Neural cell (in vitro differentiated cells): ENCODE data around the gene CTNNBL1. TPM values are rescaled to one million over a fixed set of nuclear protein-coding genes. Genes with fewer than 3 reads are reported as not detected.

Source experiments
- H2AFZ ChIP-seq: fragments of 200-600, 300-800 bp; sonication (generic), shearing (Covaris generic); 2 replicates; pipeline ENCODE4 v1.6.0; 2014; ENCODE audit warnings: low read depth, mild to moderate bottlenecking, antibody characterized with exemption, low read length, moderate library complexity
- H3F3A ChIP-seq: fragments of 200-600 bp; shearing (Covaris generic); 2 replicates; pipeline ENCODE4 v1.6.1; 2016; ENCODE audit warnings: mild to moderate bottlenecking, moderate library complexity, mixed read lengths, antibody characterized with exemption, low read length; ENCODE audit not compliant: insufficient read depth, poor library complexity, severe bottlenecking
- H3K27ac ChIP-seq: fragments of 200-600, 300-800 bp; sonication (generic), shearing (Covaris generic); 2 replicates; pipeline ENCODE4 v1.5.1; 2014; ENCODE audit warnings: mild to moderate bottlenecking, low read length, moderate library complexity
- H3K27me3 ChIP-seq: fragments of 300-800, 200-600 bp; sonication (generic), shearing (Covaris generic); 2 replicates; pipeline ENCODE4 v1.6.0; 2014; ENCODE audit warnings: mild to moderate bottlenecking, low read depth, low read length, moderate library complexity; ENCODE audit not compliant: insufficient read depth
- H3K36me3 ChIP-seq: fragments of 300-800, 200-600 bp; sonication (generic), shearing (Covaris generic); 2 replicates; pipeline ENCODE4 v1.5.1; 2014; ENCODE audit warnings: mild to moderate bottlenecking, antibody characterized with exemption, low read length, moderate library complexity; ENCODE audit not compliant: insufficient read depth
- H3K4me2 ChIP-seq: fragments of 300-800, 200-600 bp; sonication (generic), shearing (Covaris generic); 2 replicates; pipeline ENCODE4 v1.6.0; 2014; ENCODE audit warnings: mild to moderate bottlenecking, low read length
- H3K4me3 ChIP-seq: fragments of 300-800, 200-600 bp; sonication (generic), shearing (Covaris generic); 2 replicates; pipeline ENCODE4 v1.5.1; 2014; ENCODE audit warnings: mild to moderate bottlenecking, low read length, moderate library complexity
- H3K79me2 ChIP-seq: fragments of 200-600 bp; shearing (Covaris generic); replicated peaks from 2 replicates; pipeline ENCODE4 v1.6.0; 2014; ENCODE audit warnings: mild to moderate bottlenecking, low read length, moderate library complexity; ENCODE audit not compliant: insufficient read depth
- H3K9ac ChIP-seq: fragments of 300-800, 200-600 bp; sonication (generic), shearing (Covaris generic); 2 replicates; pipeline ENCODE4 v1.6.1; 2016; ENCODE audit warnings: mild to moderate bottlenecking, low read length, mixed read lengths
- H3K9me2 ChIP-seq: fragments of 200-600 bp; shearing (Covaris generic); 2 replicates; pipeline ENCODE4 v1.6.1; 2016; ENCODE audit warnings: mild to moderate bottlenecking, low read length, mixed read lengths; ENCODE audit not compliant: insufficient read depth
- H3K9me3 ChIP-seq: fragments of 200-600, 300-800 bp; sonication (generic), shearing (Covaris generic); 2 replicates; pipeline ENCODE4 v1.6.1; 2016; ENCODE audit warnings: mild to moderate bottlenecking, mixed run types, low read length, moderate library complexity, mixed read lengths
- H4K20me1 ChIP-seq: fragments of 200-600 bp; shearing (Covaris generic); 2 replicates; pipeline ENCODE4 v1.6.1; 2016; ENCODE audit warnings: mild to moderate bottlenecking, mixed run types; ENCODE audit not compliant: insufficient read depth
- CTCF ChIP-seq: fragments of 450-650 bp; IDR thresholded peaks from 2 replicates; pipeline ENCODE4 v1.5.1; 2014; ENCODE audit warnings: antibody characterized with exemption, mild to moderate bottlenecking, moderate library complexity; ENCODE audit not compliant: poor library complexity, severe bottlenecking
- EP300 ChIP-seq: fragments of 450-650 bp; conservative IDR thresholded peaks from 2 replicates; pipeline ENCODE4 v1.6.1; 2014; ENCODE audit warnings: antibody characterized with exemption, mild to moderate bottlenecking, moderate library complexity; ENCODE audit not compliant: poor library complexity, severe bottlenecking
- EZH2 ChIP-seq: fragments of 200-600, 300-800 bp; shearing (Covaris generic), sonication (generic); IDR thresholded peaks from 2 replicates; pipeline ENCODE4 v1.6.1; 2014; ENCODE audit warnings: antibody characterized with exemption, low read length, borderline replicate concordance, mild to moderate bottlenecking; ENCODE audit not compliant: insufficient read depth, poor library complexity, severe bottlenecking
- MXI1 ChIP-seq: fragments of 450-650 bp; conservative IDR thresholded peaks from 2 replicates; pipeline ENCODE4 v1.6.1; 2014; ENCODE audit warnings: antibody characterized with exemption, mild to moderate bottlenecking; ENCODE audit not compliant: poor library complexity, severe bottlenecking
- POLR2AphosphoS5 ChIP-seq: IDR thresholded peaks from 2 replicates; pipeline ENCODE4 v1.6.1; 2012
- RAD21 ChIP-seq: fragments of 450-650 bp; conservative IDR thresholded peaks from 2 replicates; pipeline ENCODE4 v1.6.1; 2014; ENCODE audit warnings: antibody characterized with exemption, mild to moderate bottlenecking, moderate library complexity
- REST ChIP-seq: IDR thresholded peaks from 2 replicates; pipeline ENCODE4 v1.6.1; 2012; ENCODE audit warnings: borderline replicate concordance
- SMC3 ChIP-seq: fragments of 450-650 bp; conservative IDR thresholded peaks from 2 replicates; pipeline ENCODE4 v1.6.1; 2014; ENCODE audit warnings: antibody characterized with exemption, mild to moderate bottlenecking, moderate library complexity; ENCODE audit not compliant: poor library complexity
- TAF1 ChIP-seq: IDR thresholded peaks from 2 replicates; pipeline ENCODE4 v1.6.1; 2012; ENCODE audit warnings: low read depth
- polyA plus RNA-seq: library from polyadenylated mRNA; depleted of rRNA; stranded (reverse); fragments of >200 nt; gene quantifications from 2 replicates; pipeline ENCODE4 v1.2.3, GENCODE V29; 2014

The CTNNBL1 gene
- polyA plus RNA-seq, 1 donor from 2014 or later, result 32.6 TPM

- H2AFZ ChIP-seq, result no peak overlapping the region
- H3K27ac ChIP-seq, result no peak overlapping the region
- H3K9me3 ChIP-seq, result no peaks in the 10 kb centered on the region
- no peak overlapping the region for H3K4me2 ChIP-seq
- H3K79me2 ChIP-seq, result no peaks in the 10 kb centered on the region
- H3K4me3 ChIP-seq, result no peak overlapping the region
- H3K9ac ChIP-seq, result no peak overlapping the region
- H3K27me3 ChIP-seq, result no peaks in the 10 kb centered on the region
- H3K9me2 ChIP-seq, result no peaks in the 10 kb centered on the region
- no peaks in the 10 kb centered on the region for H3F3A ChIP-seq
- H4K20me1 ChIP-seq, result no peaks in the 10 kb centered on the region
- TF ChIP-seq TAF1, result no peak
- no peak for TF ChIP-seq MXI1
- TF ChIP-seq RAD21, result no peak
- TF ChIP-seq EP300, result no peak
- TF ChIP-seq POLR2AphosphoS5, result no peak
- no peak for TF ChIP-seq SMC3
- no peak for TF ChIP-seq EZH2
- TF ChIP-seq CTCF, result no peak
- no peak for TF ChIP-seq REST
- no peaks in the 10 kb centered on the region for H3K36me3 ChIP-seq
These were observed 155.7 kb downstream of the CTNNBL1 start for GRCh38 chr20:37849566-37849965.

GRCh38 chr20:37850036-37850592 lies 156.3 kb downstream of the CTNNBL1 start:
- no peaks in the 10 kb centered on the region for H3K9me3 ChIP-seq
- no peaks in the 10 kb centered on the region for H3K9me2 ChIP-seq
- no peak overlapping the region for H3K27ac ChIP-seq
- no peak overlapping the region for H2AFZ ChIP-seq
- TF ChIP-seq RAD21 (no peak), SMC3 (no peak), POLR2AphosphoS5 (no peak), EP300 (no peak), TAF1 (no peak), MXI1 (no peak), CTCF (no peak), REST (no peak), EZH2 (no peak)
- H3K4me3 ChIP-seq, result no peak overlapping the region
- no peaks in the 10 kb centered on the region for H3K79me2 ChIP-seq
- no peaks in the 10 kb centered on the region for H4K20me1 ChIP-seq
- H3K36me3 ChIP-seq, result no peaks in the 10 kb centered on the region
- no peak overlapping the region for H3K4me2 ChIP-seq
- no peaks in the 10 kb centered on the region for H3F3A ChIP-seq
- no peaks in the 10 kb centered on the region for H3K27me3 ChIP-seq
- H3K9ac ChIP-seq, result no peak overlapping the region
